ENCODE measurements around the gene TSLP. TPM values are rescaled to one million over a fixed set of nuclear protein-coding genes. Genes with fewer than 3 reads are reported as not detected.
A peak's percentile ranks its signal among the peaks of the same experiment; 100 is the strongest.

The TSLP gene
- total and polyA plus RNA-seq, 2 of the 4 experiments (the other 2 are of a cell fraction), result 0.54 to 1.6 TPM

DNA sequence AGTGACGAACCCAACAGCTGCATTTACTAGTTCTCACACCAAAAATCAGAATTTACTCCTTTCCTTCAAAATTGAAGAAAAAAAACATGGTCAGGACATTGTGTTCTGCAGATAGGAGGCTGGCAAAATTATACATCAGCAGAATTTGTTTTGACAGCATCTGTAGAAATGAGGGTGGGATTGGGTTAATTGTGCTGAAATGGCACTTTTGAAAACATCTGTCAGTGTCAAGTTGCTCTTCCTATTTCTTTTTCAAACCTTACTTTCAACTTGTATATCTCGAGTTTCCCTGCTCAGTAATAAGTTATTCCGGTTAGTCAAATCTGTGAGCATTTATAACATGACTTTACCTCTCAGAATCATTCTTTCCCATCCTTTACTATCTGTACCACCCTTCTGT, 40.4 kb downstream of the TSLP start:
- intact Hi-C loops (cut with micrococcal nuclease) (no loop called here), in situ Hi-C loops (cut with MboI; ENCODE audit: low sequenced_read_pairs) (no loop called here), dilution Hi-C loops (cut with HindIII; ENCODE audit: low sequenced_read_pairs, unreplicated experiment) (no loop called here)
- H2BK20ac ChIP-seq (ENCODE audit: low read depth, low read length), result no peak overlapping the region
- no peak overlapping the region for H2AK9ac ChIP-seq (replicated peaks; ENCODE audit: low read depth, low read length, poor library complexity)
- H3K56ac ChIP-seq (ENCODE audit: extremely low read depth, insufficient read depth, low read length), result no peak overlapping the region
- H3K4me2 ChIP-seq (ENCODE audit: low read depth, low read length), result no peak overlapping the region
- H4K91ac ChIP-seq (ENCODE audit: insufficient read depth, low read depth, low read length), result no peak overlapping the region
- TF ChIP-seq MAFK (IDR thresholded peaks at IDR 0.05; ENCODE audit: low read depth, low read length) (peak; percentile 92), FOS (IDR thresholded peaks at IDR 0.05; ENCODE audit: low read depth, low read length) (no peak)
- H3K36me3 ChIP-seq (ENCODE audit: control insufficient read depth, insufficient read depth, low read length), result peaks cover 18% of the 10 kb centered on the region
- no peak for ATAC-seq (ENCODE audit: low read depth)
- ChIA-PET CTCF (no interaction called here), POLR2A (ENCODE audit: unreplicated experiment) (no interaction called here)
- no peak overlapping the region for H3K4me3 ChIP-seq (ENCODE audit: insufficient read depth, low read depth, low read length)
- H3K9me3 ChIP-seq (ENCODE audit: control insufficient read depth, insufficient read depth, low read length), result no peaks in the 10 kb centered on the region
- H3K4me1 ChIP-seq (ENCODE audit: control insufficient read depth, insufficient read depth, low read length), result peaks cover under 1% of the 10 kb centered on the region; the same call in 1 of the 2 replicates
- no peaks in the 10 kb centered on the region for H3K9me1 ChIP-seq (ENCODE audit: insufficient read depth, low read length)
- no peak overlapping the region for H2BK15ac ChIP-seq (ENCODE audit: low read depth, low read length)
- H3K23ac ChIP-seq (ENCODE audit: low read depth, low read length), result no peak overlapping the region
- H2BK5ac ChIP-seq (ENCODE audit: low read depth, low read length, poor library complexity, severe bottlenecking), result no peak overlapping the region
- H2AFZ ChIP-seq (replicated peaks; ENCODE audit: low read length, poor library complexity), result no peak overlapping the region
- H3K27me3 ChIP-seq (ENCODE audit: control insufficient read depth, insufficient read depth, low read length), result no peaks in the 10 kb centered on the region
- H3K14ac ChIP-seq (replicated peaks; ENCODE audit: low read depth, low read length), result no peak overlapping the region
- no TSS peak for BruUV-seq (replicated peaks)
- H3K27ac ChIP-seq (ENCODE audit: insufficient read depth, low read length), result no peak overlapping the region
- DNase-seq, result no peak
- H4K5ac ChIP-seq (ENCODE audit: low read depth, low read length), result no peak overlapping the region
- H2BK120ac ChIP-seq (ENCODE audit: low read depth, low read length), result no peak overlapping the region
- 100% methylated on average over 2 of the region's 3 CpGs; no CpG with 5 or more reads in 1 of the 2 experiments for WGBS, 2 experiments (ENCODE audit: extremely low coverage in 2 of 2, insufficient read length in 1 of 2)
- no peak overlapping the region for H4K8ac ChIP-seq (ENCODE audit: low read depth in 2 of 2, low read length in 2 of 2)
- no peak overlapping the region for H3K4ac ChIP-seq (ENCODE audit: low read depth, low read length)
- H3K9ac ChIP-seq (ENCODE audit: low read depth, low read length), result no peak overlapping the region
- no peak overlapping the region for H3K18ac ChIP-seq (ENCODE audit: low read depth, low read length)
- H2AK5ac ChIP-seq (ENCODE audit: low read depth, low read length), result no peak overlapping the region
- H4K20me1 ChIP-seq (ENCODE audit: insufficient read depth, low read length), result no peaks in the 10 kb centered on the region; the same call in 1 of the 2 replicates
- peaks cover under 1 to 3% of the 10 kb centered on the region in 2 experiments; a peak in 3 of 4 replicates for H3K79me1 ChIP-seq (ENCODE audit: low read depth in 1 of 2, low read length in 2 of 2)
